Activated T-cell treated with anti-CD3 and anti-CD28 coated beads for 48 hours (primary cell): ENCODE measurements around the gene COA8.
A peak's percentile ranks its signal among the peaks of the same experiment; 100 is the strongest.
"Not testable (repeated sequence)": the region's sequence is repeated elsewhere in the genome, so short reads cannot be mapped to it uniquely, and the experiment has no call there.

Source experiments
- DNase-seq: peaks from one replicate; pipeline ENCODE4 v3.0.0-alpha.2; 2020; ENCODE audit warnings: low read depth

Gene COA8

GRCh38 chr14:103562429-103563225 lies at the start of gene COA8, which contains the start of gene BAG5:
COA8 (plus strand) TSS chr14:103562960; CDS start chr14:103563002, 42 bp downstream.
BAG5 (minus strand) TSS chr14:103562657; CDS start chr14:103561164, 1,493 bp downstream.
- DNase-seq, result peak; percentile 87

GRCh38 chr14:103514596-103515421 lies 48.0 kb upstream of the COA8 start:
- DNase-seq, result no peak

DNA sequence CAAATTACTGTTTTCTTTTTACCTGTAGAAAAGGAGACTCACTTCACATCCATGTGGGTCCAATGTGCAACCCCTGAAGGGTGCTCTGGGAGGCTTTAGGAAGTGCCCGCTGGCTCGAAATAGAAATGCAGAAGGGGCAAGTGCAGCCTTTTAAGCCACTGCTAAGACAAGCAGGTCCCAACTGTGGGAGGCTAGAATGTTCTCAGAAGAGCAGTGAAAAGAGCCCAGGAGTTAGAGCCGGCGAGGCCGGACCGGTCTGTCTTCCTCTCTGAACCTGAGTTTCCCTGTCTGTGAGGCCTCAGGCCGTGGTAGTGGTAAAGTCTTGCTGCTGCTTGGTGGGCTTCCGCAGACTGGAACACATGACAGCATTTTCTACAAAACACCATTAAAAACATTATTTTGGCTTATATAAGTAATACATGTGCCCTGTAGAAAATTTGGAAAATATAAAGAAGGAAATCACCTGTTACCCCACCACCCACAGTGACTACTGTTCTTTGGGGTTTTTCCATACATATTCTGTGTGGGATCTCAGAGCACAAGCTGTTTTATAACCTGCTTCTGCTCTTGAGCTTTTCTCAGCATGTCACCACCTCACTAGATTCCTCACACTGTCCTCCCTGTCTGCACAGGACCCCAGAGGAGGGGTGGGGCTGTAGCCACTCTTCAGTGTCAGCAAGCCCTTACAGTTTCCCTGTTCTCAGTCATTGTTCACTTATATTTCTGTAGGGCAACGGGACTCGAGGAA lies 46.2 kb upstream of the COA8 start:
- no peak for DNase-seq

GRCh38 chr14:103517174-103517566 lies 45.6 kb upstream of the COA8 start:
- no peak for DNase-seq

DNA sequence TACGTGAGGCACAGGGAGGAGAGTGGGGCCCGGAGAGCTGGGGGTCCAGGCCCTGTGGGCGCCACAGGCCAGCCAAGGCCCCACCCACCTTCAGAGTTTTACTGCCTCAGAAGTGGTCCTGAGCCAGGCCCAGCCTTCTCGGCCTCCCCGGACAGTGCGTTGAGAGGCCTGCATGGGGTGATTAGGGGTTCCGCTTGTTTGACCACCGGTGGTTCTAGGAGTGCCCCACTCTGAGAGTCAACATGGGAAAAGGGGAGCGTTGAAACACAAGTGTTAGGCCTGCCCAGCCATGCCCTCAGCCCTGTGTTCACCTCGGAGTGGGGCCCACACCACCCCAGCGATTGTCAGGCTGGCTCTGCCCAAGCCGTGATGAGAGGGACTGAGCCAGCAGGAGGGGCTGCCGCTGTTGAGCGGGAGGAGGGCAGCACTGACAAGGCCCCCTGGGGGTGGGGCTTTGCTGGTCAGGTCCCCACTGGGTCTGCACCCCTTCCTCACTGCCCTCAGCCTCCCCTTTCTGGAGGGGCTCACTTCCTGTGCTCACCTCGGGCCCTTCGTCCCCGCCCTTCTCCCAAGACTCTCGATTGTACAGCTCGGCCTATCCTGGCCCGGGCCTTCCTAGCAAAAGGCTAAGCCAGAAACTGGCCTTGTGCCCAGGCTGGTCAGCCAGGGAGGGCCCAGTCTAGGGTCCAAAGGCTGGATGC lies 44.9 kb upstream of the COA8 start:
- no peak for DNase-seq

DNA sequence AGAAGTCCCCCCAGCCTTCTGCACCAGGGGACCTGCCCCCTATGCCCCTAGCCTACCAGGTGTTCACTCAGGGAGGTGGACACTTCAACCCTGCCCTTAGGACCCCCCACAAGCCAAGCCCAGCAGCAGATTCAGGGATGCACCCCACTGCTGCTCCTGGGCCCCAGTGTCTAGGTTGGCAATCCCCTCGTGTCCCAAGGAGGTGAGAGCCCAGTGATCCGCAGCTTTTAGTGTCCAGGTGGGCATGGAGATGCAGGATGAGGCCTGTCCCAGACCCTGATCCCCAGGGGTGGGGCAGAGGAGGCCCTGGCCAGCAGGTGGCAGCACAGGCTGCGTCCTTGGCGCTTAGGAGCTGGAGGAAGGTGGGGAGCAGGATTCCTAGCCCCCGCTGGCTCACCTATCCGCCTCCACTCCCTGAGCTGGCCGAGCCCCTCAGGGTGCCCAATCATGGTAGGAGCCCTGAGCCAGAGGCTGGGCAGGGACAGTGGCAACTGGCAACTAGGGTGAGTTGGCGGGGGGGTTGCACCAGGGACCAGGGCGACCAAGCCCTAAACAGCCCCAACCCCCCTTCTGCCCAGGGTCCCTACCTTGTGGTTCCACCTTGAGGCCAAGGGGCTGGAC lies 44.2 kb upstream of the COA8 start:
- DNase-seq, result peak; percentile 52

GRCh38 chr14:103519043-103519836 lies 43.5 kb upstream of the COA8 start:
- DNase-seq, result no peak

DNA sequence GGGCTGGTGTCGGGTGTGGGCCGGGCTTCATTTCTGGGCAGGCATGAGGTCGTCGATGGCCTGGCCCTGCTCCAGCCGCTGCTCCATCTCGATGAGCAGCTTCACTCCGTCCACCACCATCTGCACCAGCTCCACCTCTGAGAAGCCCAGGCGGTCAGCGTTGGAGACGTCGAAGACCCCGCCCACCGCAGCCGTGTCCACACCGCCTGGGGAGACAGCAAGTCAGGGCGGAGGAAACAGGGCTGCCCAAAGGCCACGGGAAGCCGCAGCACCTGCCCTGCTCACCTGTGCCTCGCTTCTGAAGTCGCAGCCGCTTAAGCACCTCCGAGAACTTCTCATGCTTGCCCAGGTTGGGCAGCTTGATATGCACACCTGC lies 42.9 kb upstream of the COA8 start:
- DNase-seq, result no peak

GRCh38 chr14:103520269-103520656 lies 42.5 kb upstream of the COA8 start:
- DNase-seq, result no peak

GRCh38 chr14:103520657-103521437 lies 41.9 kb upstream of the COA8 start:
- DNase-seq, result peak; percentile 38

DNA sequence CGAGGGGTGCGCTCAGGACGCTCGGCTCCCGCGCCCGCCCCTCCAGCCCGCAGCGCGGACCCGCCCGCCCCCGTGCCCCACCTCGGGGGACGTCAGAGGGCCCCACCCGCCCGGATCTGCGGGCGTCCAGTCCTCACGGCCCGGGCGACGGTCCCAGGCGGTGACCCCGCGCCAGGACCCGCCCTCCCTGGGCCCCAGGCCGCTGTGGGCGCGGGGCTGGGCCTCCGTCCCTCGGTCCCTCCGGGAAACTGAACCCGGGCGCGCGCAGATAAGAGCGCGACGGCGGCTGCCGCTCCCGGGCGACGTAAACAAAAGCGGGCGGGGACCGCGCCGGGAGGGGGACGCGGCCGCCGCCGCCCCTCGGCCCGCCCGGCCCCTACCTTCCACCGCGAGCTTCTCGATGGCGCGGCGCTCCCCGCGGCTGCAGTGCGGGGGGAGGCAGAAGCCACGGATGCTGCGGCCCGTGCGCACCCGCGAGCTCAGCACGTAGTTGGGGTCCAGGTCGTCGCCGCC lies 41.3 kb upstream of the COA8 start:
- no peak for DNase-seq

DNA sequence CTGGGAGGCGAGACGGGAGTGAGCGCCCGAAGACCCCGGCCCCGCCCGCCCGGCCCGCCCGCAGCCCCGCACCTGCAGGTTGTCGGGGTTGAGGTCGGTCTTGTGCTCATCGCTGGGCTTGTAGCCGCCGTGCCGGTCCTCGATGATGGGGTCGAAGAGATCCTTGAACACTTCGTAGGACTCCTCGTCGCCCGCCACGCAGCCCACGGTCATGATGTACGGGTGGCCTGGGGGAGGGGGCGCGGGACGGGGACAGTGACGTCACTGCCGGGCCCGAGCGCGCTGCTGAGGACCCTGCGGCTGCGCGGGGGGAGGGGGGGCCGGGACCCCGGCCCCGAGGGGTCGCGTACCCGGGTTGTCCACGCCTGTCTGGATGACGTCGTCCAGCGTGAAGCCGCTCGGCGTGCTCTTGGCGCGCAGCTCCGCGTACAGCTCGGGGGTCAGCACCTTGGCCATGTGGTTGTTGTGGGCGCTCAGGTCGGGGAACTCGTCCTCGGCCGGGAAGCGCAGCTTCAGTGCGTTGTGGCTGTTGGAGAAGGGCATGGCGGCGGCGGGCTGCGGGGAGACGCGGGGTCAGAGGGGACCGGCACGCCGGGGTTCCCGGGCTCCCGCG lies 40.7 kb upstream of the COA8 start:
- DNase-seq, result no peak

DNA sequence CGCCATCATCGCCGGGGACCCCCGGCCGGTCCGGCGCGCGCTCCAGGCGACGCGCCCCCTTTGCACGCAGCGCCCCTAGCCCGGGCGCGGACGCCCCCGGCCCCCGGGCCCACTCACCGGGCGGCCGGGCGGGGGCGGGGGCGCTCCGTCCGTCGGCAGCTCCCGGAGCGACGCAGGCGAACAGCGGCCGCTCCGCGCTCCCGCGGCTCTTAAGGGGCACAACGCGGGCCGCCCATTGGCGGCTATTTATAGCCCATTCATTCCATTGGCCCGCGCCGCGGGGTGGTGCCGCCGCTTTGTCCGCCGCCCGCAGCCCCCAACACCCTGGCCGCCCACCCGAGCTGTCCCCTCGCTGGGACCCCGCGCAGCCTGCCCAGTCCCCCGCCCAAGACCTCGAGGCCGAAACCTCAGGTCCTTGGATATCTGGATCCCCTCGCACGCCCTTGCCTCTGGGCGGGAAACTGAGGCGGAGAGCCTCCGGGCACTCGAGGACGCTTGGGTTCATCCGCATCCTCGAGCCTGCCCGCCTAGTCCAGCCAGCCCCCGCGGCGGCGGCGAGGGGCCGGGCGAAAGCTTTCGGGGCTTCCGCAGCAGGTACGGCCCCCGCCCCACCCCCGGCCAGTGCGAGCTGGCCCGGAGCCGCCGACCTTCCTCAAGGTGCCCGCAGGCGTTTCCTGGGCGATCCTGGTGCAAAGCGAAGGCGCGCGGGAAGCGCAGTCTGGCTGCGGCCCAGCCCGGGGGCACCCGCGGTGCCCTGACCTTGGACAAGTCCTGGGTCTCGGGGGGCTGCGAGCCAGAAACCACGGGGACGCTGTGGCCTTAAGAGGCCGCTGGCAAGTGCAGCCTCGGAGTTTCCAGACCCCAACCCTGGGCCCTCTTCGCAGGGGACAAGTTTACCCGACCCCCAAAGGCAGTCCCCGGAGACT lies 39.8 kb upstream of the COA8 start, which contains the start of gene CKB:
Gene CKB, minus strand, starts transcription at position 182 of the 926 bp plus-strand sequence. CDS start 337 bp downstream, outside the sequence.
- DNase-seq, result no peak

GRCh38 chr14:103523575-103523954 lies 39.2 kb upstream of the COA8 start:
- no peak for DNase-seq

DNA sequence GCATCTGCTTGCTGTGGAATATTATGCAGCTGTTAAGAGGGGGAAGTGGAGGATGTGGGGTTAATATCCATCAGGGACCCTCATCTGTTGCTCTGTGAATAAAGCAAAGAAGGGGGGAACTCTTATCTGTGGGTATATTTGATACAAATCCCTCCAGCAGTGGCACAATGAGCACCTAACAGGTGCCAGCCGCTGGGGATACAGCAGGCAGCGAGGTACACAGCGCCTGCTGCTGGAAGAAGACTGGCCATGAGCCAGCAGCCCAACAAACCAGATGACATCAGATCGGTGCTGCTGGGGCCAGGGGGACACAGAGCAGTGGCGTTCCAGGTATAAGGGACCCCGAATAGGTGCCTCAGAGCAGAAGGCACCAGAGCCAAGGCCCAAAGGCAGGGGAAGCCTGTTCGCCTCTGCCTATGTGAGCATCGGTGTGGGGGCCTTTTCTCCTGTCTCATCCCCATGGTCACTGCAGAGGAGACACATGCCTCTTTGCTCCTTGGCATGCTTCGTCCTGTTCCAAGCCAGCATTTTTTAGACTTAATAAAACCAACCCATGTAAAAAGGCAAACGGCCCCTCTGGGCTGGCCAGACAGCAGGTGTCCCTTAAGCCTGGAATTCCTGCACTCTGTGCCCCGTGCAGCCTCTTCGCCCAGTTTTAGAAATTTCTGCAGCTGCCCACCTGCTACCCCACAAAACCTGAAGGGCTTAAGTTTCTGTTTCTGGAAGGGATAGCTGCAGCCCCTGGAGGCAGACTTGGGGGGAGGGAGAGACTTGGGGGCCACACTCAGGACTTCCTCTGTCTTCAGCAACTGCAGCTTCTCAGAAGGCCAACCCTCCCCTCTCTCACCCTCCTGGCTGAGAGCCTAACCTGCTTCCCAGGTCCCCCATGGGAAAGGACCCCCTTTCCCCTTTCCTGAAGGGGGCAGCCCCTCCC lies 38.5 kb upstream of the COA8 start:
- DNase-seq, result no peak

DNA sequence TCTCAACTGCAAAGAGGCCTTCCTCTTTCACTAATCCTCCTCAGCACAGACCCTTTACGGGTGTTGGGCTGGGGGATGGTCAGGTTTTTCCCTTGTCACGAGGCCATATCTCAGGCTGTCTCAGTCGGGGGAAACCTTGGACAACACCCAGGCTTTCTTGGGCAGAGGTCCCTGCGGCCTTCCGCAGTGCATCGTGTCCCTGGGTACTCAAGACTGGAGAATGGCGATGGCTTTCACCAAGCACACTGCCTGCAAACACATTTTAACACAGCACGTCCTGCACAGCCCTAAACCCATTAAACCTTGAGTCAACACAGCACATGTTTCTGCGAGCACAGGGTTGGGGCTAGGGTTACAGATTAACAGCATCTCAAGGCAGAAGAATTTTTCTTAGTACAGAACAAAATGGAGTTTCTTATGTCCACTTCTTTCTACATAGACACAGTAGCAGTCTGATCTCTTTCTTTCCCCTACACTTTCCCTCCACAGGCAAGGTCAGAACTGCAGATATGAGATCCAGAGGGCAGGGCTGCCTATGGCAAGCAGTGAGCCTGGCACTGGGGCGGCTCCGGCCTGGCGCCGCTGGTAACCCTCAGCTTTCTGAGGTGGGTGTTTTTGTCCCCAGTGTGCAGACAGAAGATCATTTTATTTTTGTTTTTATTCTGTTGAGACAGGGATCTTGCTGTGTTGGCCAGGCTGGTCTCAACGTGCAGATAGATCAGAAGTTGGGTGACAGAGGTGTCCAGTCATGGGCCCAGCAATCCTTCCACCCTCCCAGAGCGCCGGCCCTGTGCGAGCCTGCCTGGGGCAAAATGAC lies 37.1 kb upstream of the COA8 start:
- DNase-seq, result not testable (repeated sequence)
